Gastroesophageal sphincter (tissue), 4 donors: ENCODE measurements around the gene LSG1. TPM values are rescaled to one million over a fixed set of nuclear protein-coding genes. Genes with fewer than 3 reads are reported as not detected.

Experiments used
- ATAC-seq: fragments of 150-250 bp; one replicate; pipeline ENCODE4 v1.9.1; 2016; ENCODE audit warnings: mild to moderate bottlenecking, moderate library complexity
- H3K27ac ChIP-seq, 4 donors: fragments of 200-600 bp; sonication (generic) in 3 of 4; 1 replicate in 3 of 4; 2 replicates in 1 of 4; pipeline ENCODE4 v1.5.1; 2016 to 2019
- H3K27me3 ChIP-seq: fragments of 200-600 bp; sonication (generic); one replicate; pipeline ENCODE4 v1.5.1; 2019
- H3K36me3 ChIP-seq, 2 donors: fragments of 200-600 bp; sonication (generic); one replicate each; pipeline ENCODE4 v1.5.1; 2019; ENCODE audit warnings: control low read depth in 1 of 2
- H3K4me1 ChIP-seq, 3 donors: fragments of 200-600 bp; sonication (generic); 1 replicate in 2 of 3; 2 replicates in 1 of 3; pipeline ENCODE4 v1.5.1; 2016 to 2019; ENCODE audit warnings: control low read depth in 2 of 3
- H3K4me3 ChIP-seq, 2 donors: fragments of 200-600 bp; sonication (generic); one replicate each; pipeline ENCODE4 v1.5.1; 2019; ENCODE audit warnings: mild to moderate bottlenecking in 1 of 2, moderate library complexity in 1 of 2
- H3K9me3 ChIP-seq, 3 donors: fragments of 200-600 bp; sonication (generic); one replicate each; pipeline ENCODE4 v1.5.1; 2017 to 2019; ENCODE audit warnings: control low read depth in 2 of 3
- CTCF ChIP-seq, 4 experiments: fragments of 200-600 bp in 2 of 4; fragments of 450-650 bp in 2 of 4; sonication (generic) in 1 of 4; IDR thresholded peaks; one replicate each; pipeline ENCODE4 v1.5.1; 2017 to 2019; ENCODE audit warnings: antibody characterized with exemption in 4 of 4, mild to moderate bottlenecking in 2 of 4, moderate library complexity in 2 of 4
- EP300 ChIP-seq: sonication (generic); formaldehyde crosslinking; IDR thresholded peaks from one replicate; pipeline ENCODE4 v1.6.1; 2017; ENCODE audit warnings: antibody characterized with exemption, mild to moderate bottlenecking
- POLR2A ChIP-seq, 2 donors: fragments of 450-650 bp; IDR thresholded peaks; one replicate each; pipeline ENCODE4 v1.6.1; 2017; ENCODE audit warnings: antibody characterized with exemption in 2 of 2, mild to moderate bottlenecking in 2 of 2, moderate library complexity in 1 of 2
- POLR2AphosphoS5 ChIP-seq: sonication (generic); formaldehyde crosslinking; IDR thresholded peaks from one replicate; pipeline ENCODE4 v1.6.1; 2017; ENCODE audit warnings: antibody characterized with exemption
- WGBS, 2 donors: methylation state at CpG; one replicate each; pipeline ENCODE4 v1.1.5; 2018; ENCODE audit warnings: low coverage in 1 of 2; 5-methylcytosine and 5-hydroxymethylcytosine counted together
- total RNA-seq, 4 donors: library from RNA; depleted of rRNA; stranded (reverse); fragments of >200 nt; gene quantifications; one replicate each; pipeline ENCODE4 v1.1.0, GENCODE V29; 2016

LSG1 gene
- total RNA-seq, 4 donors from 2014 or later: 23.0 to 30.3 (median 28.3) TPM

GRCh38 chr3:194691481-194692283, 19.7 kb upstream of the LSG1 start:
- H3K27me3 ChIP-seq: peaks cover 3% of the 10 kb centered on the region
- TF ChIP-seq CTCF (IDR thresholded peaks at IDR 0.05) (no peak), POLR2AphosphoS5 (no peak), EP300 (no peak), POLR2A (IDR thresholded peaks at IDR 0.05) (no peak)
- no peak overlapping the region for H3K4me3 ChIP-seq
- 46 to 58% methylated on average over 9 to 11 of the region's 15 CpGs for WGBS, 2 donors
- peaks cover 0 to 39% (median 17%) of the 10 kb centered on the region in 3 donors for H3K4me1 ChIP-seq
- H3K9me3 ChIP-seq: no peaks in the 10 kb centered on the region
- H3K27ac ChIP-seq: peak overlapping the region in 2 of 4 donors; percentile 1 to 41
- H3K36me3 ChIP-seq: no peaks in the 10 kb centered on the region
- no peak for ATAC-seq

DNA sequence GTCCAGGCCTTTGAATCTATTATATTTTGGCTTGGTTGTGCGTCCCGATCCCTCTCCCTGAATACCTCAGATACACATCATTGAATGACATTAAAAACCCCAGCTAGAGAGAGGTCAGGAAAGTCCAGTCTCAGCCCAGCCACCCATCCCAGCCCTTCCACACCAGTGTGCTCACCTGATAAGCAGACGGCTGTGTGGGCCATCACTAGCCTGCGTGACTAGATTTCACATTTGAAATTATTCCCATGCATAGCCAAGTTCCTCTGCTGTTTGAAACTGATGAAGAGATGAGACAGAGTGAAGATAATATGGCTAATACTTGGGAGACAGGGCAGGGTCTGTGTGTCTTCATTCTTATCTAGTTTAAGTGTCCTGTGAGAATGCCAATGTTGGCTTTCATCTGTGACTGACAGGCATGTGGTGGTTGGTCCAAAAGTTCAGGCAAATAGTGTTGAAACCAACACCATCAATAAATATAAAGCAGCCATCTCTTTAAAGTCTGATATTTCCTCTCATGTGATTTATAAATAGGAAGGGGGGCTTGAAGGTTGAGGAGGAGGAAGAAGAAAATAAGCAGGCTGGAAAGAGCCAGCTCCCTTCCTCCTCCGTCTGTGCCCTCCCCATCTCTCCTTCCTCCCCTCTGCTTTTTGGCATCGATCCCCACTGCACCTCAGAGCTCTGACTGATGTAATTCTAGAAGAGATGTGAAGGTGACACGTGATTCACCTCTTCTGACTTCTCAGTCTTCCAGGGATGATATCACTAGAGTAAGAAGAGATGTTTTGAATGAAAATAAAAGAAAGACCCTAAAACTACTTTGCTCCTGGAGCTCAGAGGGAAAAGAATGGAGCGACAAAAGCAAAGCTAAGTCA, 18.7 kb upstream of the LSG1 start:
- TF ChIP-seq POLR2A (IDR thresholded peaks at IDR 0.05): no peak
- no peak for TF ChIP-seq CTCF (IDR thresholded peaks at IDR 0.05)
- no peak for TF ChIP-seq POLR2AphosphoS5
- no peak for TF ChIP-seq EP300
- no peaks in the 10 kb centered on the region for H3K9me3 ChIP-seq
- H3K4me3 ChIP-seq: no peak overlapping the region
- H3K27me3 ChIP-seq: peaks cover 3% of the 10 kb centered on the region
- peaks cover 0 to 43% (median 17%) of the 10 kb centered on the region in 3 donors for H3K4me1 ChIP-seq
- 61 to 67% methylated on average over 4 to 8 of the region's 8 CpGs for WGBS, 2 donors
- ATAC-seq: no peak
- H3K27ac ChIP-seq: peak overlapping the region in 3 of 4 donors; percentile 1 to 41 (median 26)
- no peaks in the 10 kb centered on the region for H3K36me3 ChIP-seq

GRCh38 chr3:194689493-194689944, 17.5 kb upstream of the LSG1 start:
- no peaks in the 10 kb centered on the region for H3K9me3 ChIP-seq
- H3K4me3 ChIP-seq: peak overlapping the region in 1 of 2 donors; percentile 76
- H3K27ac ChIP-seq: peak overlapping the region in 3 of 4 donors; percentile 86 to 87 (median 86)
- H3K27me3 ChIP-seq: no peaks in the 10 kb centered on the region
- peaks cover 0 to 54% (median 17%) of the 10 kb centered on the region in 3 donors for H3K4me1 ChIP-seq
- TF ChIP-seq POLR2A (IDR thresholded peaks at IDR 0.05): no peak
- TF ChIP-seq EP300: no peak
- TF ChIP-seq POLR2AphosphoS5: no peak
- H3K36me3 ChIP-seq: no peaks in the 10 kb centered on the region
- ATAC-seq: no peak
- 55 to 62% methylated on average over 7 to 9 of the region's 9 CpGs for WGBS, 2 donors

DNA sequence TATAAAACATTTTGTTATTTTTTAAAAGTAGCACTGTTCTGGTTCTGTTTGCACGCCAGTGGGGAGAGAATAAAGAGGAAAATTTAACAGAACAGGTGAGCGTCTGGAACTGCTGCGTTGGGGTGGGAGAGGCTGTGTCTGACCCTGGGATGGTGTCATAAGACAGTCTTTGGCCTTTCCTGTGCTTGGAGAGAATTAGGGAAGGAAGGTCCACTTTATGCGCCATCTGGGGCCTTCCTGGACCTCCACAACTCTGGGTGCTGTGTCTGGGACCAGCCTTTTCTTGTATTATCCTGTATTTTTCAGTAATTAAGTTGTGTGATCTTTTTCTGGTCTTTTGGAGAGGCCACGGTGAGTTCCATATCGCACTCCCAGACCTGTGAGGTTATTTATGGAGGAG, 17.0 kb upstream of the LSG1 start:
- Histone ChIP-seq H3K4me3 (peak overlapping the region in 1 of 2 donors; percentile 76), H3K27ac (peak overlapping the region in 3 of 4 donors; percentile 86 to 87 (median 86)), H3K36me3 (no peaks in the 10 kb centered on the region), H3K9me3 (no peaks in the 10 kb centered on the region), H3K27me3 (no peaks in the 10 kb centered on the region), H3K4me1 (peaks cover 0 to 54% (median 17%) of the 10 kb centered on the region in 3 donors)
- ATAC-seq: no peak
- TF ChIP-seq POLR2AphosphoS5 (no peak), POLR2A (IDR thresholded peaks at IDR 0.05) (no peak), CTCF (IDR thresholded peaks at IDR 0.05) (no peak), EP300 (no peak)
- 65 to 84% methylated on average over 6 of the region's 6 CpGs for WGBS, 2 donors

- peaks cover 0 to 55% (median 17%) of the 10 kb centered on the region in 3 donors for H3K4me1 ChIP-seq
Observed at GRCh38 chr3:194688200-194688740, 16.3 kb upstream of the LSG1 start.

More at GRCh38 chr3:194688200-194688740, 16.3 kb upstream of the LSG1 start:
- Histone ChIP-seq H3K4me3 (peak overlapping the region; percentile 76 to 84), H3K27me3 (no peaks in the 10 kb centered on the region), H3K36me3 (no peaks in the 10 kb centered on the region), H3K9me3 (no peaks in the 10 kb centered on the region), H3K27ac (peak overlapping the region; percentile 55 to 87 (median 86))
- WGBS, 2 donors: 13 to 18% methylated on average over 3 to 4 of the region's 16 CpGs
- TF ChIP-seq EP300: no peak
- no peak for TF ChIP-seq POLR2A (IDR thresholded peaks at IDR 0.05)
- no peak for TF ChIP-seq CTCF (IDR thresholded peaks at IDR 0.05)
- no peak for TF ChIP-seq POLR2AphosphoS5
- ATAC-seq: no peak
